SK-N-SH treated with all-trans-retinoic acid at 6 μM for 48 hours (cell line): ENCODE data around the gene RNGTT.

Experiments
- CREB5 ChIP-seq: fragments of 250-450 bp; sonication (Bioruptor Pico); IDR thresholded peaks from 2 replicates; pipeline ENCODE4 v1.5.1; 2020; ENCODE audit warnings: low read depth, mild to moderate bottlenecking, moderate library complexity
- ESRRG ChIP-seq: fragments of 250-450 bp; sonication (Bioruptor Pico); IDR thresholded peaks from 2 replicates; pipeline ENCODE4 v1.6.1; 2021; ENCODE audit warnings: mild to moderate bottlenecking
- PATZ1 ChIP-seq: fragments of 250-450 bp; sonication (Bioruptor Pico); IDR thresholded peaks from 2 replicates; pipeline ENCODE4 v1.8.0; 2020; ENCODE audit warnings: mild to moderate bottlenecking, moderate library complexity, borderline replicate concordance
- TCF4 ChIP-seq: fragments of 250-450 bp; sonication (Bioruptor Pico); IDR thresholded peaks from 2 replicates; pipeline ENCODE4 v1.8.0; 2021; ENCODE audit warnings: mild to moderate bottlenecking, moderate library complexity, borderline replicate concordance
- ZC3H10 ChIP-seq: fragments of 250-450 bp; sonication (Bioruptor Pico); IDR thresholded peaks from 2 replicates; pipeline ENCODE4 v1.5.1; 2021; ENCODE audit warnings: mild to moderate bottlenecking, moderate library complexity
- ZFP30 ChIP-seq: fragments of 450-650 bp; formaldehyde crosslinking; IDR thresholded peaks from 2 replicates; pipeline ENCODE4 v1.5.0; 2022; ENCODE audit warnings: mild to moderate bottlenecking, moderate library complexity
- ZNF565 ChIP-seq: fragments of 450-650 bp; formaldehyde crosslinking; conservative IDR thresholded peaks from 2 replicates; pipeline ENCODE4 v1.5.0; 2020; ENCODE audit warnings: low read depth, mild to moderate bottlenecking, moderate library complexity
- ZNF70 ChIP-seq: fragments of 450-650 bp; formaldehyde crosslinking; IDR thresholded peaks from 2 replicates; pipeline ENCODE4 v1.5.0; 2020; ENCODE audit warnings: mild to moderate bottlenecking, moderate library complexity

- TF ChIP-seq ZFP30 (CRISPR knock-in tag): no peak
- no peak for TF ChIP-seq CREB5 (CRISPR knock-in tag)
- no peak for TF ChIP-seq ZC3H10 (CRISPR knock-in tag)
- no peak for TF ChIP-seq PATZ1 (CRISPR knock-in tag)
- TF ChIP-seq ESRRG (CRISPR knock-in tag): no peak
- TF ChIP-seq ZNF565 (CRISPR knock-in tag): no peak
- TF ChIP-seq ZNF70 (CRISPR knock-in tag): no peak
- TF ChIP-seq TCF4 (CRISPR knock-in tag): no peak
Measured at GRCh38 chr6:88780714-88781389, 182.6 kb downstream of the RNGTT start.
